LHCN-M2 (cell line): Measurements from ENCODE around the gene OR2K2. TPM values are rescaled to one million over a fixed set of nuclear protein-coding genes. Genes with fewer than 3 reads are reported as not detected.
"Not testable (repeated sequence)": the region's sequence is repeated elsewhere in the genome, so short reads cannot be mapped to it uniquely, and the experiment has no call there.

Source experiments
- DNase-seq: peaks from one replicate; pipeline ENCODE4 v3.0.0-alpha.2; 2012; ENCODE audit warnings: low read depth
- polyA plus RNA-seq: library from polyadenylated mRNA; unstranded; fragments of >200 nt; gene quantifications from one replicate; pipeline ENCODE4 v1.2.1, GENCODE V29; 2012; ENCODE audit warnings: missing spikeins
- total RNA-seq: library from RNA; depleted of rRNA; stranded (reverse); fragments of >200 nt; gene quantifications from 2 replicates; pipeline ENCODE4 v1.2.3, GENCODE V29; 2014; rRNA removed

OR2K2 gene, protein sequence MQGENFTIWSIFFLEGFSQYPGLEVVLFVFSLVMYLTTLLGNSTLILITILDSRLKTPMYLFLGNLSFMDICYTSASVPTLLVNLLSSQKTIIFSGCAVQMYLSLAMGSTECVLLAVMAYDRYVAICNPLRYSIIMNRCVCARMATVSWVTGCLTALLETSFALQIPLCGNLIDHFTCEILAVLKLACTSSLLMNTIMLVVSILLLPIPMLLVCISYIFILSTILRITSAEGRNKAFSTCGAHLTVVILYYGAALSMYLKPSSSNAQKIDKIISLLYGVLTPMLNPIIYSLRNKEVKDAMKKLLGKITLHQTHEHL
- total RNA-seq = not detected in 2 replicates
- not detected for polyA plus RNA-seq

DNA sequence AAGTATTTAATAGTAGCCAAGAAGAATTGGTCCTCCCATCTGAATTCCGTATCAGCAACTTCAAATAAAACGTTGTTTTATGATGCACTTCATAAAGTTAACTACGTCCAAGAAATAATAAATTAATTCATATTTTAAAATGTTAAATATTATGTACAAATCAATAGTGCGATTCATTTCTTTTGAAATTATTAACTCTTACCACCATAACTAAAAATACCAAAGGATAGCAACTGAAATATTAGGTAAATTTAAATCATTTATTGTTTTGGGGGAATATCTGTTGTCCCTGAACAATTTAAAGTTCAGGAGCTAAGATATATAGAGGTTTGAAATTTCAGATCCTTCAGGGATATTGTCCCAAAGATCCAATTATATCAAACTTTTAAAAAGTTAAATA lies at the start of gene OR2K2:
OR2K2 (minus strand) TSS at position 101 of the 400 bp plus-strand sequence. CDS start 1,791 bp downstream, outside the sequence.
- DNase-seq = no peak

DNA sequence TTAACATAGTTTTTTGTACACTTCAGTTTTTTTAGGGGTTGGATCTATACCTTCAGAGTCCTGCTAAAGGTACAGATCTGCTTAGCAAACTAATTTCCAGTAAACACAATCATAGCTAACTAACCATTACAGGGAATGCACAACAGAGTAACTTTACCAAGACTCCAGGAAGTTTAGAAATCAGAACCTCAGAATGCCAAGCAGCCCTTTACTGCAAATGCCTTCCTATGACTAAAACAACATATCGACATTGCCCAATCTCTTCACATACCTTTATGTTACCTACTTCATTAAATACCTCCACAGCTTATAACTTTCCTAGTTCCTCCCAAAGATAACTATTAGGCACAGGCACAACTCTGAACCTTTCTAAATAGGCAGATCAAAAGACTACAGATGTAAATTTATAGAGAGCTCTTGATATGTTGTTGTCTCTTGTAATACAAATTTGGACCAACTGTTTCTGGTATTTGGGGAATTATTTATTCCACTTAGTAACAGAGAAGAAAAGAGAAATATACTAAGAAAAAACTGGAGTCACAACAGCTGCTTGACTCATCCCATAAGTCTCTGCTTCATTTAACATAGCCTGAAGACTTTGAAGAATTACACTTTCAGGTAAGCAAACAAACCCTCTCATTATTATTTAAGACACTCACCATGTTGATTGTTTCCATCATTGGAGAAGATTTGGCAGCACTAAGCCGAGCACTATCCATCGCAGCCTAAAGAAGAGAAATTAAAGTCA lies 46.0 kb upstream of the OR2K2 start:
- DNase-seq = no peak

DNA sequence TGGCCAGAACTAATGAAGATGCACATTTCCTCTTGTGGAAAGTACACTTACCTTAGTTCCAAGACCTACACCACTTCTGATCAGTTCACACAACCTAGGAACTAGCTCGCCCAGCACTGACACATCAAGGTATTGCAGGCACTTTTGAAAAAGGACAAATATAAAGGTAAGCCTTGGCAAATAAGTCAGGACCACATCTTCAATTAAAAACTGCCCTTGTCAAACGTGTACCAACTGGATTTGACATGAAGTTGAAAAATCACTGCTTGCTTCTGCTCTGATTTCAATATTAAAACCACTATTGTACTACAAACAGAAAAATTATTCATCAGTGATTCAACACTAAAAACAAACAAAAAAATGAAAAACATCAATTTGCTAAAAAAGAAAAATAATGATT lies 45.0 kb upstream of the OR2K2 start:
- DNase-seq = peak; percentile 16

DNA sequence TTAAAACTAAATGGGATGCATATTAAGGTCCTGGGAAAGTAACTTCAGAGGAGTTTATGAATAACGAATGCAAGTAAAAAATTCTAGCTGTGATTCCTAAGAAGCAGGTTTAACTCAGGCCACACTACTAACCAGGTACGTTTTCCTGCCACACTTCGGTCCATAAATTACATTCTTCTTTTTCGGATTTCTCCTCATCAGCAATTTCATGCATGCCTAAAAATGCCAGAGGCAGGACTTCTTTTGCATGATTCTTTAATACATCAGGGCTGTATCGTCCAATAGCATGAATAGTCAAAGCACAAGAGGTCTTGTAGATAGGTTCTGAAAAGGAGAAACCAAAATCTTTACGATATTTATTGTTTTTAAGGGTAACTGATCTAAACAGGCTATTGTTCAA lies 42.3 kb upstream of the OR2K2 start:
- no peak for DNase-seq

DNA sequence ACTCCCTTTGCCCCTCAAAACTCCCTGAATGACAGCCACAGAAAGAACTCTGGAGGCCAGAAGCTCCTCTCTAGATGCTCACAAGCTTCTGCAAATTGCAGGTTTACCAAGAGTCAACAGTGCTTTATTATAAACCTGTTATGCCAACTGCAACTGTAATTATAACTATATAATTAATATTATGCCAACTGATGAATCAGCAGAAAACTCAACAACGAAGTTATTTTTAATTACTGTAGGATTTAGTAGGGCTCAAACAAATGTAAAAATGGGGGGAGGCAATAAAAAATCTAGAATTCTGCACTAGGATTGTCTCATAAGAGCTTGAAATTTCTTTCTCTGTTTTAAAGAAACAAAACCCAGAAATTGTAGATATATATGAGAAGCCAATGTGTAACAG lies 37.0 kb upstream of the OR2K2 start:
- DNase-seq = no peak

DNA sequence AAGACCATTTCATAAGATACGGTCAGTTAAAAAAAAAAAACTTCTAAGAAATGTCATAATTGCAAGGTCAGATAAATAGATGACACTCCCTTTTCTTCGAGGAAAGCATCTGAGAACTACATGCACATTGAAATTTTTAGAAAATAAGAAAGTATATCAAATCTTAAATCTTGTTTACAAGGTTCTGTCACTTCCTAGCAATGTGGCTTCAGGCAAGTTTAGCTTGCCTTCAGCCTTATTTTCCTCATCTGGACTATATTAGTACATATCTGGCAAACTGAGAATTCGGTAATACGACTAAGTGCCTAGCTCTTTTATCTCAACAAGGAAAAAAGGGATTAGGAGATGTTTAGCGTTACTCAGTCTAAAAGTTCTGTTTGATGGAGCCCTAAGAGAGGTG lies 32.5 kb upstream of the OR2K2 start:
- DNase-seq = no peak

DNA sequence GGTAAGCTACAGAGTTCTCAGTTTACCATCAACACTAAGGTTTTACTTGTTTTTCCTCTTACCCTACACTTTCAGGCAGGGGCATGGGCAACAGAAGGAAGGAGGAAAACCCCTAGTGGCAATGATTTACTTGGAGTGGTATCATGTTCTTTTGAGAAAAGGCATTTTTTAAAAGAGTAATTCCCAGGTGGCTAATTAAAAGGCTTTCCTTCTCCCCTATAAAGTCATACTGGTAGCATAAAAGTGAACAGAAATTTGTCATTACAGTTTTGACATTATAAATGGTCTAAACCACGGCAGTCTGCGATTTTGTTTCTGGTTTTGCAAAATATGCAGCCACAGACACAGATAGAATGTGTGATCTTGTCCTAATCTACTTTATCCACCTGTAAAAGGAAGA lies 30.9 kb upstream of the OR2K2 start:
- DNase-seq = no peak

DNA sequence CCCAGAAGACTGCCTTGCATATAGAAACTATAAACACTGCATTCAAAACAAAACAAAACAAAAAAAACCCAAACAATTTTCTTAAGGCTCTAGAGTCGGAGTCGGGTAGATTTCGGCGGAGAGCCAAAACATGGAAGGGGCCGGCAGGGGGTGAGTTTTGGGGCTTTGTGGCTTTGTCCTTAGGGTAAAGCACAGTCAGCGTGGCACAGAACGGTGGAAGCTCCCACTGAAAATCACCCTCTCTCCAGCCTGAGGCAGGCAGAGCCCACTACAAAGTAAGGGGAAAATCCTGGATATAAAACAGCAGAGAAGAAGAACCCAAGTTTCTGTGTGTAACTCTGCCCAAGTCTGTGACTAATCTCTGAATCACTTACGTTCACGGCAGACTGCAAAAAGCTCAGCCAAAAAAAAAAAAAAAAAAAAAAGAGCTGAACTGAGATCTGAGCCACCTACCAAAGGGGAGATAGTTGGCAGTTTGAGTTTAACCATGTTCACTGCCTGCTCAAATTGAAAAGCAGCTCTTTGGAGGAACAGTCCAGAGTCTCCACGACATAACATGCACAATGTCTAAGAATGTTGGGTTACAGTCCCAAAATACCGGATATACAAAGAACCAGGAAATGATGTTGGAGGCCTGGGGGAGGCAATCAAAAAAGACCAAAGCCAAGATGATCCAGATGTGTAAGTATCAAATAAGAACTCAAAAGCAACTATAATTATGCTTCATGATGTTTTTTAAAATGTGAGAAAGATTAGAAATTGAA lies 26.6 kb upstream of the OR2K2 start:
- DNase-seq = peak; percentile 89

DNA sequence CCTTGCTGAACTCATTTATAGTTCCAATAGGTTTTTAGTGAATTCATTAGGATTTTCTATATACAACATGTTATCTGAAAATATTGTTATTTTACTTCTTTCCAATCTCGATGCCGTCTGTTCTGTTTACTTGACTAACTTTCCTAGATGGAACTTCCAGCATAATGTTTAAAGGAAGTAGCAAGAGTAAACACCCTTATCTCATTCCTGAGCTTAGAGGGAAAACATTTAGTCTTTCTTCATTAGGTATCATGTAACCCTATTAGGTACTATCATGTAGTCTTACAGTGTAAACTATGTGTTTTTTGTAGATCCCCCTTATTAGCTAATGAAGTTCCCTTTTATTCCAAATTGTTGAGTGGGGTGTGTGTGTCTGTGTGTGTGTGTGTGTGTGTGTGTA lies 22.5 kb upstream of the OR2K2 start:
- no peak for DNase-seq

DNA sequence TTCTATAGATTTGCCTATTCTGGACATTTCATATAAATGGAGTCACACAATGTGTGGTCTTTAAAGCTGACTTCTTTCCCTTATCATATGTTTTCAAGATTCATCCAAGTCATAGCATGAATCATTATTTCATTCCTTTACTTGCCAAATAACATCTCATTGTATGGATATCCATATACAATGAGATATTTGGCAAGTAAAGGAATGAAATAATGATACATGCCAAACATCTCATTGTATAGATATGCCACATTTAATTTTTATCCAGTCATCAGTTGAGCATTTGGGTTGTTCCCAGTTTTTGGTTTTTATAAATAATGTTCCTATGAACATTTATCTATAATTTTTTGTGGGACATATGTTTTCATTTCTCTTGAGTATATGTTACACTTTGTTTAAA lies 20.5 kb upstream of the OR2K2 start:
- DNase-seq = no peak

DNA sequence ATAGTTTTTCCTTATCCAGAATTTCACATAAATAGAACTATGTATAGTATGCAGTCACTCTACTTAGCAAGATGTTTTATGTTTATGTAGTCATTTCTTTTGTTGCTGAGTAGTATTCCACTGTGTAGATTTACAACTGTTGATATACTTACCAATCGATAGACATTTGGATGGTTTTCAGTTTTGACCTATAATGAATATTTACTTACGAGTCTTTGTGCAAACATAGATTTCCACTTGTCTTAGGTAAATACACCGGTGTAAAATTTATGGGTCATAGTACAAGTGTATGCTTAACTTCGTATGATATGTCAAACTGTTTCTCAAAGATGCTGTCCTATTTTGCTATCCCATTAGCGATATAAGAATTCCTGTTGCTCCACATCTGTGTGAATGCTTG lies 19.7 kb upstream of the OR2K2 start:
- DNase-seq = no peak

DNA sequence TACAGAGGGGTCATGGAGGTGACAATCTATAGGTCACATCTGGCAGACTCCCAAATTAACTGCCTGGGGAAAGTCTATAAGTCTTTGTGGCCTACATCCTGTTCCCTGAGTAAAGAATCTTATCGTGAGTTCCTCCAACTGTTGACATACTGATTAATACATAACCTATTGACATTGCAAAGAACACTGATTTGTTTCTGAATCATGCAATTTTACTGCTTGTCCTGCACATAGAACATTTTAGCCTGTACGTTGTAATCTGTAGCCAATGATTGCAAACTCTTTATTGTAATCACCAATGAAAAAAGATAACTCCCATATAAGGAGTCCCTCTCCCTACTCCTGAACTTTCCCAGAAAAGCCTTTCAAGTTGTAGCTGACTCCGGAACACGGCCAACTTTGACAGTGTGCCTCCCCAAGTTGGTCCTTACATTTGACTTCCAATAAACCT lies 18.8 kb upstream of the OR2K2 start:
- peak; percentile 7 for DNase-seq

DNA sequence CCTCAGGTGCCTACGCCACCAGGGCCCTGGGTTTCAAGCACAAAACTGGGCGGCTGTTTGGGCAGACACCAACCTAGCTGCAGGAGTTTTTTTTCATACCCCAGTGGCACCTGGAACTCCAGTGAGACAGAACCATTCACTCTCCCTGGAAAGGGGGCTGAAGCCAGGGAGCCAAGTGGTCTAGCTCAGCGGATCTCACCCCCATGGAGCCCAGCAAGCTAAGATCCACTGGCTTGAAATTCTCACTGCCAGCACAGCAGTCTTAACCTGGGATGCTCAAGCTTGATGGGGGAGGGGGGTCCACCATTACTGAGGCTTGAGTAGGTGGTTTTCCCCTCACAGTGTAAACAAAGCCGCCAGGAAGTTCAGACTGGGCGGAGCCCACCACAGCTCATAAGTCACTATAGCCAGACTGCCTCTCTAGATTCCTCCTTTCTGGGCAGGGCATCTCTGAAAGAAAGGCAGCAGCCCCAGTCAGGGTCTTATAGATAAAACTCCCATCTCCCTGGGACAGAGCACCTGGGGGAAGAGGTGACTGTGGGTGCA lies 4.4 kb upstream of the OR2K2 start:
- DNase-seq = not testable (repeated sequence)

DNA sequence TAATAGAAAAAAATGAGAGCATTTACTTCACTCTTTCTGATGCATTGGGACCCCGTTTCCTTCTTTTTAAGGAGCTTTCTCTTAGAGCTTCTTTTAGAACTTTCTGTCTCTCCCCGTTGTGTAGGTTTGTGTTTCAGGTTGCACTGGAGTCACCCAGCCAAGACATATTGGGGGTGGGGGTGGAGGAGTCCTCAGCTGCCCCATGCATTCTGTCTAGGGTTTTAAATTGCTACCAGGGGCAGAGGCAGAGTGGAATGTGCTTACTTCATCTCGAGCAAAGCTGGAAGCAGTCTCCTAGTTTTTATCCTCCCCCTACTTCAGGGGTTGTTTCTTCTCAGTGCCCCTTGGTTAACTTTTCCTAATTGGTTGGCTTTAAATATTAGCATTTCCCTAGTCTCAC lies 9.4 kb downstream of the OR2K2 start:
- DNase-seq = no peak

DNA sequence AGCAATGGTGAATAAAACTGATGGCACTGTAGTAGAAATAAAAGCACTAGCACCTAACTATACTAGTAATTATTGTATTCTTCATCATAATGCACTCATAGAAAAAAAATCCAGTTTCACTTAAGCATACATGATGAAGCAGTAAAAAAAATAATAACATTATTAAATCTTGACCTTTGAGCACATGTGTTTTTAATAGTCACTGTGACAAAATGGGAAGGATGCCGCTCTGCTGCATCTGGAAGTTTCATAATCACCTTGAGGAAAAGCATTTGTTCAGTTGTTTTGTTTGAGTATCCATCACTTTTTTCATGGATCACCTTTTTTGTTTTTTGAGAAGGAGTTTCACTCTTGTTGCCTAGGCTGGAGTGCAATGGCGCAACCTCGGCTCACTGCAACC lies 13.2 kb downstream of the OR2K2 start:
- no peak for DNase-seq

DNA sequence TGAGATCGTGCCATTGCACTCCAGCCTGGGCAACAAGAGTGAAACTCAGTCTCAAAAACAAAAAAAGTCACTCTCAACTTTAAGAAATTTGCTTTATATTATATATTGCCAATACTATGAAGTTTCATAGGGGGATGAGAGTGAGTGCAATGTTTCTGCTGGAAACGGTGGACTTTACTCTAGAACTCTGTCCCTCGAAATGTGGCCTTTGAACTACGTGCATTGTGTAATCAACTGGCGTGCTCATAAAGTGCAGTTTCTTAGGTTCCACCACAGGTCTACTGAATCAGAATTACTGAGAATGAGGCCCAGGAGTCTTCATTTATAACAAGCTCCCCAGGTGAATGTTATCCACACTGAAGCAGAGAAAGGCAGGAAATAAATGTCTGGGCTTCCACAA lies 24.1 kb downstream of the OR2K2 start:
- DNase-seq = no peak

DNA sequence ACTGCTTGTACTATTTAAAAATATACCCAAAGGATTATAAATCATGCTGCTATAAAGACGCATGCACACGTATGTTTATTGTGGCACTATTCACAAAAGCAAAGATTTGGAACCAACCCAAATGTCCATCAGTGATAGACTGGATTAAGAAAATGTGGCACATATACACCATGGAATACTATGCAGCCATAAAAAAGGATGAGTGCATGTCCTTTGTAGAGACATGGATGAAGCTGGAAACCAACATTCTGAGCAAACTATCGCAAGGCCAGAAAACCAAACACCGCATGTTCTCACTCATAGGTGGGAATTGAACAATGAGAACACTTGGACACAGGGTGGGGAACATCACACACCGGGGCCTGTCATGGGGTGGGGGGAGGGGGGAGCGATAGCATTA lies 26.0 kb downstream of the OR2K2 start:
- not testable (repeated sequence) for DNase-seq

DNA sequence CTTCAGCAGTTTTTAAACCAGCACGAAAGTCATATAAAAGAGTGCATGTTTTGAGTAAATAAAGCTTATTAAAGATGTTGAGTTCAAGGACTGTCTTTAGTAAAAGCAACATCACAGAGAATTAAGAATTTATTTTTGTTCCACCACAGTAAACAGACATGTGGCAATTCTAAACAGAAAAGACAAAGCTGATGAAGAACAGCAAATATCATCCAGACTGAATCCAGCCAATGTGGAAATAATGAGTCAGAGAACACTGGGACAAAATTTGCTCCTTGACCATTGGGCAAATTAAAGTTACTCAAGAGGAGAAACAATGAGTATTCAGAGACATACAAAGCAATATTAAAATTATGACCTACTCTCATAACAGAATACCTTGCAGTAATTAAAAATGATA lies 28.8 kb downstream of the OR2K2 start:
- peak; percentile 81 for DNase-seq

DNA sequence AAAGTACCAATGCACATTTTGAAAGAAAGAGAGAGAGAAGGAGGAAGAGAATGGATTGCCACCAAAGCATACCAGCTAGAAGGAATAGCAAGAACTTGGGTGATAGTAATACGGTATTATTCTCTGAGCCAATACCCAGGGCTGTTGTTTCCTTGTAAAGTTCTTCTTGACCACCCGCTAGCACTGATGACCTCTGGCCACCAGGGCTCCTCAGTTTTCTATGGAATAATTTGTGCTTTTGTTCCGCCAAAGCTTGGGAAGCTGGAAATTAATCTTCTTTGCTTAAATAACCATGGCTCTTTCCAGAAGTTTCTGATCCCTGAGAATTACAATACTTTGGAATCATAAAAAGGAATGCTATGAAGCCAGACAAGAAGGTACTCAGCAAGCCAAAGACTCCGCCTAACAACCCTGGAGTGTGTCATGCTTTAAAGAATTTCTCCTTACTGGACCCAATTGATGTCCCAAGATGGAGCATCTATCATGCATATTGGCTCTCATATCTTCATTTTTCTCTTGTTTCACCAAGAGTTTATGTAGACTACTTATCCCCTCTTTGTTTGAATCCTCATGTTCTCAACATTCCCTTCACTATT lies 29.8 kb downstream of the OR2K2 start:
- DNase-seq = peak; percentile 24

DNA sequence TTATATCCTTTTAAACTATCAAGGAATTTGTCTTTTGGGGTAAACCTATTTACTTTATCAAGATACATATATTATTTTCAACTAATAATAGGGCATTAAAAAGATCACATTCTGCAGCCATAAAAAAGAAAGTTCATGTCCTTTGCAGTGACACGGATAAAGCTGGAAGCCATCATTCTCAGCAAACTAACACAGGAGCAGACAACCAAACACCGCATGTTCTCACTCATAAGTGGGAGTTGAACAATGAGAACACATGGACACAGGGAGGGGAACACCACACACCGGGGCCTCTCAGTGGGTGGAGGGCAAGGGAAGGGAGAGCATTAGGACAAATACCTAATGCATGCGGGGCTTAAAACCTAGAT lies 30.4 kb downstream of the OR2K2 start:
- not testable (repeated sequence) for DNase-seq

DNA sequence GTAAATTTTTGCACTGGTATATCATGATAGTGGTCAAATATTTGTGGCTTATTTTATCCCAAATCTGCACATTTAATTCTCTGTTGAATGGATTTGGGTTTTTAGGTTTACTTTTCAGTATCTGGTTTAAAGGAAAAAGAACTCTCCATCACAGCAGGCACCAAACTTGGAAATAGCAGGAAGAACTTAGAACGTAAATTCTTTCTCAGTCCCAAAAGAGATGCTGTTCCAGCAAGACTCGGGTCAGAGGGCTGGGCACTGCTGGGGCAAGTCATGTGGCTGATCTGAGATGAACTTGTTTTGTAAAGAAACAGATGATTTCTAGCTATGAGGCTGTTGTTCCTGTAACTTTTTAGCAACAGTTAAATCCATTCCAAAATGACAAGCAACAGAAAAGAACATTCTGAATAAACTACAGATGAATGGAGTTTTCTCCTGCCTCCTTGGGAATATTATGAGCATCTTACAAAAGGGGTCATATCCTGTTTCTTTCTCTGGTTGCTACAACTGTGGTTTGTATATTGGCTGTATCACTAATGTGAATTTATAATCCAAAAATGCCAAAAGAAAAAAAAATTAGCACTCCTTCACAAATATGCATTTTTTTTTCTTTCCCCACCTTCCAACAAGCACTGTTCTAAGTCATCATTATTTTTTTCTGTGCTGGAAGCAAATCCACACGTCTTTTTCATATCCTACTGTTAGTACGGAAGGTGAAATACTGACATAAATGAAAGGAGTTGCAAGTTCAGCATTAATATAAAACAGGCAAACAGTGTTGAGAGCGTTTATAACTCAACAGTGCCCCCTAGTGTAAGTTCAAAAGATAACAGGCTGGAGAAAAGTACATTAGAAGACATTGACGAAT lies 31.1 kb downstream of the OR2K2 start:
- peak; percentile 78 for DNase-seq
